Retina (tissue), 1 donor: ENCODE data around the gene KCNIP3.

Experiments
- DNase-seq: peaks from one replicate; pipeline ENCODE4 v3.0.0-alpha.2; 2016

KCNIP3 gene

DNA sequence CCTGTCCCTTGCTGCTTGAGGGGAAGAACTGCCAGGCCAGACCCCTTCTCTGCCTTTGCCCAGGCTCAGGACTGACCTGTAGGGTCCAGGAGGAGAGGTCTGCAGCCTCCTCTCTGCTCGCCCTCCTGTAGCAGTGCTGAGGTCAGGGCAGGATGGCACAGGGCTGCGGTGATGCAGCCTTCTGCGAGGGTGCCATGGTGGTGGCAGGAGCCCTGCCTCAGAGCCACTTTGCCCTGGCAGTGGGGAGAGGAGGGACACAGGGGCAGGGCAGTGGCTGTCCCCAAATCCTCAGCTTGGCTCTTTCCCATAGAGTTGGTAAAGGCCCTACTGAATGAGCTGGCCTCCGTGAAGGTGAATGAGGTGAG lies 22.0 kb upstream of the KCNIP3 start:
- DNase-seq: no peak

GRCh38 chr2:95275601-95276243 lies 21.4 kb upstream of the KCNIP3 start:
- no peak for DNase-seq

GRCh38 chr2:95276244-95276887 lies 20.8 kb upstream of the KCNIP3 start:
- DNase-seq: no peak

DNA sequence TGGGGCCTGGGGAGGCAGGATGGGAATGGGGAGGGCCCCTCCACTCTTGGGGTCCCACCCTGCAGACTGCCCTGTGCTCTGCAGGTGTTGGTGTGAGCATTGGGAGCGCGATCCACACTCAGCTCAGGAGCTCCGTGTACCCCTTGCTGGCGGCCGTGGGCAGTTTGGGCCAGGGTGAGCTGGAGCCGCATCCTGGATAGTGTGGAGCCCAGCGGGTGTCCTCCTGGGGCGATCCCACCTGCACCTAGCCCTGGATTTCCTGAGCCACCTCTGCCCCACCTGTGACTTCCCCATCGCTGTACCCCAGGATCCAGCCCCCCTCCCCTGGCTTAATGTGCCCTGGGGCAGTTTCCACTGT lies 20.3 kb upstream of the KCNIP3 start:
- no peak for DNase-seq

DNA sequence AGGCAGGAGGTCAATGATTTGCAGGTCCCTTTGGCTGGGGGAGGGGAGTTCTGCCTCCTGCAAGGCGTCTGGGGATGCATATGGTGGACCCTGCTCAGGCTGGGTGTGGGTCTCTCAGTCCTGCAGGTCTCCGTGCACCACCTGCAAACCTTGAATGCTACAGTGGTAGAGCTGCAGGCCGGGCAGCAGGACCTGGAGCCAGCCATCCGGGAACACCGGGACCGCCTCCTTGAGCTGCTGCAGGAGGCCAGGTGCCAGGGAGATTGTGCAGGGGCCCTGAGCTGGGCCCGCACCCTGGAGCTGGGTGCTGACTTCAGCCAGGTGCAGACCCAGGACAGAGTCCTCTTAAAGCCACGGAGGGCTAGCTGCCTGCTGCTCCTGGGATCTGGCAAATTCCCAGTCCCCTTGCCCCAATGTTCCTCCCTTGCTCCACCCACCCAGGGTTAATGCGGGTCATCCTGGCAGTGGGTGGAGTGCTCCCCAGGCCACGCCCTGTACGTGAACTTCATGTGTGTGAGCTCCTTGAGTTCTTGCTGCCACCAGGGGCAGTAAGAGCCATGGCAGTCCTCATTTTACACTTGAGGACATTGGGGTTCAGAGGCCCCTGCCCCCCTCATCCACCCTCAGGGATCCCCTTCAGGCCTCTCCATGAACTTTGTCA lies 19.8 kb upstream of the KCNIP3 start:
- no peak for DNase-seq

DNA sequence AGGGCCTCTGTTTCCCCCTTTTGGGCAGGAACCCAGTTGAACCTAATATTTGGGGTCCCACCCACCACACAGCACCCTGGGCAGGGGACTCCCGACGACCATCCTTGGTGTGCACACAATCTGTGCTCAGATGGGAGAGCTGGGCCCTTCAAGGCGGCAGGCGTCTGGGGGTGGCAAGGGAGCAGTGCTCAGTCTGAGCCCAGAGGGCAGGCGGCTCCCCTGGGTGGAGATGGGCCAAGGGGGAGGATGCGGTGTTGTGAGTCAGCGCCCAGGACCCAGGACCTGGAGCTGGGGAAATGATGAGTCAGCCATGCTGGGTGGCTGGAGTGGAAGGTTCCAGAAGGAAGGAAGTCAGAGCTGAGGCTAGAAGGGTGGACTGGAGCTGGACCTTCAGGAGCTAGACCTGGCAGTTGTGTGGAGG lies 19.1 kb upstream of the KCNIP3 start:
- DNase-seq: no peak

DNA sequence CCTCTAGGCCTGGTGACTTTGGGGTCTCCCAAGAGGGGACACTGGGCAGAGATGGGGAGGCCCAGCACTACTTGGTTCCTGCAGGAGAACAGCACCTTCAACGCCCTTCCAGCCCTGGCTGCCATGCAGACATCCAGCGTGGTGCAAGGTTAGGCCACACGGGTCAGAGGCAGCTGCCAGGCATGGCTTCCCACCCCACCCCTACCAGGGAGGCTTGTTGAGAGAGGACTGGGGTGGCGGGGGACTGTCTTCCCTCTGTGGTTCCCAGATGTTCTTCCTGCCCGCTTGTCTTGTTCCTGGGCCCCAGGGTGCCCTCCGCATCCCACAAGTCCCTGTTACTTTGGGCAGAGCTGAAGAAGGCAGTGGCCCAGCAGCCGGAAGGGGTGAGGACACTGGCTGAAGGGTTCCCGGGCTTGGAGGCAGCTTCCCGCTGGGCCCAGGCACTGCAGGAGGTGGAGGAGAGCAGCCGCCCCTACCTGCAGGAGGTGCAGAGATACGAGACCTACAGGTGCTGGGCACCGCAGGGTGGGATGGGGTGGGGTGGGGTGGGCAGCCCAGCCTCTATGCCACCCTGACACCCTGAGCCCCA lies 18.4 kb upstream of the KCNIP3 start:
- DNase-seq: no peak

DNA sequence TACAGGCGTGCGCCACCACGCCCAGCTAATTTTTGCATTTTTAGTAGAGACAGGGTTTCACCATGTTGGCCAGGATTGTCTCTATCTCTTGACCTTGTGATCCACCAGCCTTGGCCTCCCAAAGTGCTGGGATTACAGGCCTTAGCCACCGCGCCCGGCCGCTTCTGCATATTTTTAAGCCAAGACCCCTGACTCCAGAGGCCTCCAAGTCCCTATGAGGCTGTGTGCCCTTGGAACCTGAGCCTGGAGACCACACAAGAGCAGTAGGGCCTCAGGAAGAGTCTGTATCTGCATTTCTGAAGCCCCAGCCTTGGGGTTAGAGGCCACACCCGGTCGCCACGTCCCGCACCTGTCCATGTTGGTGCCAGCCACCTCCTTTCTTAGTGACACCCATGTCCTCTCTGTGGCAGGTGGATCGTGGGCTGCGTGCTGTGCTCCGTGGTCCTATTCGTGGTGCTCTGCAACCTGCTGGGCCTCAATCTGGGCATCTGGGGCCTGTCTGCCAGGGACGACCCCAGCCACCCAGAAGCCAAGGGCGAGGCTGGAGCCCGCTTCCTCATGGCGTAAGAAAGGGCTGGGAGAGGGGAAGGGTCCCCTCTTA lies 17.6 kb upstream of the KCNIP3 start:
- DNase-seq: no peak

DNA sequence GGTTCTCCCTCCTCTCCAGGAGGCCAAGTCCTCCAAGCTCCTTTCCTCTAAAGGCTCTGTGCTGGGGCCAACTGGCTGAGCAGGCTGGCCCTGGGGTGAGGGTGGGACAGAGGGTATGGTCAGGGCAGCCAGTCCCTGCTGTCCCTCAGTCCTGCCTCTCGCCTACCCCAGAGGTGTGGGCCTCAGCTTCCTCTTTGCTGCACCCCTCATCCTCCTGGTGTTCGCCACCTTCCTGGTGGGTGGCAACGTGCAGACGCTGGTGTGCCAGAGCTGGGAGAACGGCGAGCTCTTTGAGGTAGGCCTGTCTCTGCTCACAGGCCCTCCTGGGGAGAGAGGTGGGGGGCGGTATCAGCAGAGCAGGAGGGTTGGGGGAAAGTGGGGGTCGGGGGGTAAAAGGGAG lies 16.1 kb upstream of the KCNIP3 start:
- no peak for DNase-seq

DNA sequence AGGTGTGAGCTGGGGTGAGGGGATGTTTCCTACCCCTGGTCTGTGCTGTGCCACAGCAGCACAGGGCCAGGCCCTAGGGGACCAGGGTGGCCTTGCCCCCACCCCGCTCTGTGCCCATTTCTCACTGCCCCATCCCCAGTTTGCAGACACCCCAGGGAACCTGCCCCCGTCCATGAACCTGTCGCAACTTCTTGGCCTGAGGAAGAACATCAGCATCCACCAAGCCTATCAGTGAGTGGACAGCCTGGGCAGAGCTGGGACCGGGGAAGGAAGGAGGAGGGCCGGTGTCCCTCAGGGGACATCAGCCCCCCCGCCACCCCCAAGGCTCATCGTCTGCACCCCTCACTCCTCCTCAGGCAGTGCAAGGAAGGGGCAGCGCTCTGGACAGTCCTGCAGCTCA lies 15.4 kb upstream of the KCNIP3 start:
- DNase-seq: no peak

- DNase-seq: no peak
Measured at GRCh38 chr2:95282458-95282857, 14.7 kb upstream of the KCNIP3 start.

- no peak for DNase-seq
Measured at GRCh38 chr2:95283562-95283961, 13.6 kb upstream of the KCNIP3 start.

DNA sequence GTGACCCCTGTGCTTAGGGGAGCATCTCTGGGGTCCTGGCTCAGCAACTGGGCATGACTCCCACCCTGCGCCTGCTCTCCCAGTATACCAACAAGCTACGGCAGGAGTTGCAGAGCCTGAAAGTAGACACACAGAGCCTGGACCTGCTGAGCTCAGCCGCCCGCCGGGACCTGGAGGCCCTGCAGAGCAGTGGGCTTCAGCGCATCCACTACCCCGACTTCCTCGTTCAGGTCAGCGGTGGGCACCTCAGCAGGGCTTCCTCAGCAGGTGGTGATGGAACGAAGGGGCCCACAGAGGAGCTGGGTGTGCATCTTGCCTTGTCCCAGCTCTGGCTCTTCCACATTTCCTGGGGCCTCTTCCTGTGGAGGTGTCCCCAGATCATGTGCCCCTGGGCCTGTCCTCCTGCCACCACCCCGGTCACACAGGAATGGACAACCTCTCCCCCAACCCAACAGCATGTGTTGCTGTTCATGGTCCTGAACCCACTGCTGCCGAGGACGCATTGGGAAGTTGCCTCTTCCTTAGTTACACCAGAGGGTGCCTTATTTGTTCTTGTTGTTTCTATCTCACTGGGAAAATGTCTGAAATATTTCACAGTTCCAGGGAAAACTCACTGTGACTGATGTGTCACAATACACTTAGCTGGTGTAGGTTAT lies 12.1 kb upstream of the KCNIP3 start:
- no peak for DNase-seq

GRCh38 chr2:95285542-95285932 lies 11.6 kb upstream of the KCNIP3 start:
- no peak for DNase-seq

GRCh38 chr2:95287336-95287735 lies 9.8 kb upstream of the KCNIP3 start:
- DNase-seq: no peak

- DNase-seq: no peak
Measured at GRCh38 chr2:95287806-95288205, 9.3 kb upstream of the KCNIP3 start.

GRCh38 chr2:95289253-95289652 lies 7.9 kb upstream of the KCNIP3 start:
- DNase-seq: no peak

GRCh38 chr2:95291222-95291621 lies 5.9 kb upstream of the KCNIP3 start:
- DNase-seq: no peak

- DNase-seq: no peak
Measured at GRCh38 chr2:95292623-95293260, 4.4 kb upstream of the KCNIP3 start.

DNA sequence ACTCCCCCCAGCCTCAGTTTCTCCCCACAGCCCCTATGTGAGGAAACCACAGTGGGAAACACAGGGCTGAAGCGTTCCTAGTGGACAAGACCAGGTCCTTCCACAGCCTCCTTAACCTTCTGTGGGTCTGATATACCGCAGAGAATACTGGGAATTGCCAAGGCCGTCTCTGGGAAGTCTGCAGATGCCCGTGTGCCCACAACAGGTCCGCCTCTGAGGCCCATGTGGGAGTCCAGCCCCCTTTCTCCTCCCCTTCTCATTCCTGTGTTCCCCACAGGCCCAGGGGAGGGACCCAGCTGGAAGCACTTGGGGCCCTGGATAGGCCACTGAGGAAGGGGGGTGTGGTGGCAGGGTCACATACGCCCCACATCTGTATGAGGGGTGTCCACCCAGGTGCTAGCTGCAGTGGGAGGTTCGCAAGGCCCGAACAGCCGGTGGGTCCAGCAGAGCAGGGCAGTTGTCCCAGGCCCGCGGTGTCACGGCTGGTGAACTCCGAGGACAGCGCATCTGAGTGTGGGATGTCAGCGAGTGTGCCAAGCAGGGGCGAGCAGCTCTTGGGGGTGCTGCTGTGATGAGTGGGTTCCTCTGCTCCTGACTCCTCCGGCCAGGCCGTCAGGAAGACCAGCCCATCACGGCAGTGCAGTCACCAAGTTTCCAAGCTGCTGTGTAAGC lies 2.4 kb upstream of the KCNIP3 start:
- no peak for DNase-seq

DNA sequence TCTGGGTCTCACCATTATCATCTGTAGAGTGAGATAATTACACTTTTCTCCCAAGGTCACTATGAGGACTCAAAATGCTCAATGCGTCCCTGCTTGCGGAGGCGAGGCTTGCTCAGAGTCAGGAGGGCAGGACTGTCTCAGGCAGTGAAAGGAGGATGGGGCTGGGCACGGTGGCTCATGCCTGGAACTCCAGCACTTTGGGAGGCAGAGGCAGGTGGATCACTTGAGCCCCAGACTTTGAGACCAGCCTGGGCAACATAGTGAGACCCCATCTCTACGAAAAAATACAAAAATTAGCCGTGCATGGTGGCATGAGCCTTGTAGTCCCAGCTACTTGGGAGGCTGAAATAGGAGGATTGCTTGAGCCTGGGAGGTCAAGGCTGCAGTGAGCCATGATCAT lies 1.8 kb upstream of the KCNIP3 start:
- no peak for DNase-seq

DNA sequence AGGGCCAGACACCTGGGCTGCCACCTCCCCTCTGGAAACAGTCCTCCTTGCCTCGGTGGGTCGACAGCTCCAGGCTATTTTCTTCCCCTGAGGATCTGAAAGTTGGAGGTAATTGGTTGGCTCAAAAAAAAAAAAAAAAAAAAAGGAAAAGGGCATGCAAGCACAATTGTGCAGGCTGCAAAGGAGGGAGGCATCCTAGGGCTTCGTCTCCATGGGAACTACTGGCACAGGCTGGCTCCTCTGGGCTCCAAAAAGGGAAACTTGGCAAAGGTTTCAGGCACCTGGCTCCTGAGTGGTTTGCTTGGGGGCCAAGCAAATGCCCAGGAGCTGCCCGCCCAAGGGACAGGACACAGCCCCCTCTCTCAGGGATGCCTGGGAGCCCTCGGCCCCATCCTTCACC lies 1.1 kb upstream of the KCNIP3 start:
- peak; percentile 47 for DNase-seq
